Astrocyte of the cerebellum (primary cell): ENCODE measurements around the gene TNS3.
"Not testable (repeated sequence)": the region's sequence is repeated elsewhere in the genome, so short reads cannot be mapped to it uniquely, and the experiment has no call there.

Experiments
- DNase-seq: peaks from one replicate; pipeline ENCODE4 v3.0.0-alpha.2; 2011; ENCODE audit warnings: low read depth
- H3K4me3 ChIP-seq: 2 replicates; pipeline ENCODE4 v1.5.1; 2011; ENCODE audit warnings: mild to moderate bottlenecking, low read depth, low read length, moderate library complexity
- CTCF ChIP-seq: IDR thresholded peaks from 2 replicates; pipeline ENCODE4 v1.5.1; 2012; ENCODE audit warnings: low read length, low read depth, moderate library complexity, mild to moderate bottlenecking; ENCODE audit errors: missing control alignments
- in situ Hi-C: cut with HindIII; loops from 2 replicates; pipeline ENCODE4 v1.10.0; 2017; ENCODE audit warnings: low sequenced_read_pairs

Gene TNS3

GRCh38 chr7:47594406-47594805, 12.5 kb upstream of the TNS3 start:
- no peak for TF ChIP-seq CTCF
- H3K4me3 ChIP-seq: no peak overlapping the region
- no peak for DNase-seq
- in situ Hi-C loops: no loop called here

DNA sequence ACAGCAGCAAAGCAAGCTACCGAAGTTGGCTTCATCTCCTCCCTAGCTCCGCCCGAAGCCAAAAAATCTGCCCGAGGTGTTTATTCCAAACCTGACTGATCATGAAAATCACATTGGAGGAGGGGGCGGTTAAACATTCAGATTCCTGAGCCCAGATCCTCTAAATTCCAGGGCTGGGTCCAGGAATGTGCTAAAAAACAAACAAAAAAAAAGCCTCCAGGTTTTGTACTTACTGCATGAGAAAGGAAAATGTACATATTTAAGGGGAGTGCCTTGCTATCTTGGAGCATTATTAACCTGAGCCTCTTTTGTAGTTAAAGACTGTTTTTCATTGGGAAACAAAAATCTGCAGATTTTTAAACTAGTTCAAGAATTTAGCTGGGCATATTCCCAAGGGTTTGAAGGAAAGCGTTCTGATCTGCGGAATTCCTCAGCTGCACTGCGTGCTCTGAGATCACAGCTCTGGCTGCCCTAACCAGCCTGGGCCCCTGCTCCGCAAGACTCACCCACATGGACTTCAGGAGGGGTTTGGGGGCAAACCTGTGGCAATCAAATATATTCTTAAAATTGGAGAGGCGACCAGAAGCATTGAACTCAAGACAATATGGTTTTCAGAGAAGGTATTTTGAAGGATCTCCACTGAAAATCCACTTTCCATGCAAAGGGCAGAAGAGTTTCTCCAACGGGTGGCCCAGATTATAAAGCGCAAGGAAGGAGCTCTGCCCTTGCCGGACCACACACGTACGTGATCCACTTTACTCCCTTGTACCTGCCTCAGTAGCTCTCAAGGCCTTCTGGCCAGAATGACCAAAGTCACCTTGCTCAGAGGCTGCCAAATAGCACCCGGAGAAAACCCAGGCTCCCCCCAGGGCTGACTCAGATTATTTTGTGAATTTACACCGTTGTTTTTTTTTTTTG, 10.0 kb upstream of the TNS3 start:
- DNase-seq: no peak
- TF ChIP-seq CTCF: no peak
- in situ Hi-C loops: no loop called here
- H3K4me3 ChIP-seq: no peak overlapping the region

GRCh38 chr7:47591089-47591654, 9.3 kb upstream of the TNS3 start:
- H3K4me3 ChIP-seq: no peak overlapping the region
- in situ Hi-C loops: no loop called here
- no peak for TF ChIP-seq CTCF
- DNase-seq: no peak

- H3K4me3 ChIP-seq: not testable (repeated sequence)
Measured at GRCh38 chr7:47590215-47590614, 8.3 kb upstream of the TNS3 start.

GRCh38 chr7:47588704-47589225, 6.9 kb upstream of the TNS3 start:
- TF ChIP-seq CTCF: no peak
- H3K4me3 ChIP-seq: no peak overlapping the region
- in situ Hi-C loops: no loop called here
- DNase-seq: no peak

More at GRCh38 chr7:47590215-47590614, 8.3 kb upstream of the TNS3 start:
- in situ Hi-C loops, DNase-seq: not testable (repeated sequence)

DNA sequence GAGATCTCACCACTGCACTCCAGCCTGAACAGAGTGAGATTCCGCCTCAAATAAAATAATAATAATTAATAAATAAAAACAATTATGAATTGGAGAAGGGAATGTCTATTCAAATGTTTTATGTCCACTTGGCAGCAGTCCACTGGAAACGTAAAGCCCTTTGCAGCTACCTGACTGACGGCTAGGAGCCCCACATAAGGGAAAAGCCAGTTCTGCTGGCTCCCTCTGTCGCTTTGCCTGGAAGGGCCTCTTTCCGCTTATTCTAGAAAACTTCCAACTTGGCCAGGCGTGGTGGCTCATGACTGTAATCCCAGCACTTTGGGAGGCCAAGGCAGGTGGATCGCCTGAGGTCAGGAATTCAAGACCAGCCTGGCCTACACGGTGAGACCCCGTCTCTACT, 6.1 kb upstream of the TNS3 start:
- in situ Hi-C loops: no loop called here
- no peak for DNase-seq
- H3K4me3 ChIP-seq: no peak overlapping the region
- no peak for TF ChIP-seq CTCF

GRCh38 chr7:47587351-47587750, 5.4 kb upstream of the TNS3 start:
- in situ Hi-C loops: no loop called here
- no peak overlapping the region for H3K4me3 ChIP-seq
- TF ChIP-seq CTCF: no peak
- no peak for DNase-seq
